ENCODE data around the gene FOXJ3. TPM values are rescaled to one million over a fixed set of nuclear protein-coding genes. Genes with fewer than 3 reads are reported as not detected.

Gene FOXJ3
- total RNA-seq, 1 experiment from 2014 or later: 42.2 TPM

DNA sequence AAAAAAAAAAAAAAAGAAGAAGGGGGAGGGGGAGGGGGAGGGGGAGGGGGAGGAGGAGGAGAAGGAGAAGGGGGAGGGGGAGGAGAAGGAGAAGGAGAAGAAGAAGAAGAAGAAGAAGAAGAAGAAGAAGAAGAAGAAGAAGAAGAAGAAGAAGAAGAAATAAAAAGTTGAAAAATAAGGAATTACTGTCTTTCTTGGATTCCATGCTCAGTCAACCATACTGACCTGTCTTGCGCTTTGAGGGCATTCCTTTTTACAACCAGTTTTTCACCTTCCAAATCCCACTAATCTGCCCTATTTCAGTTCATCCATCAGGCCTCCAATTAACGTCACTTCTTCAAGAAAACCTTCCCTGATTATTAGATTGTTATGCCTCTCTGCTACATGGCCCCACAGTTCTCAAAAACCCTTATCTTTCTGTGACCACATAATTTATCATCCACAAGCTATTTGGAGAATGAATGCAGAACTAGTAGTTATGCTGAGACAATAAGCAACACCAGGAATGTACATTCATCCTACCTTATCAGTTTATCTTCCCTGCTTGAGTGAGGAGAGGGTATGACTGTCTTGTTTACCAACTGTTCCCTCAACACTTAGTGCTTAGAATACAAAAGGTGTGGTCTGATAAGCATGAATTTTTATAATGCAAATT, 113.0 kb downstream of the FOXJ3 start:
- POLR2A ChIA-PET: interaction anchor here (1.1 kb wide), 1 partner anchor 40 kb away, joined by 4 read pairs; no protein-coding TSS in a partner anchor
- Mint-ChIP-seq H3K27me3 (ENCODE audit: insufficient read depth, unreplicated experiment) (no peaks in the 10 kb centered on the region), H3K36me3 (ENCODE audit: insufficient read depth, unreplicated experiment) (peaks cover 8% of the 10 kb centered on the region), H3K4me1 (ENCODE audit: insufficient read depth, unreplicated experiment) (peaks cover 28% of the 10 kb centered on the region), H3K9me3 (ENCODE audit: unreplicated experiment) (no peaks in the 10 kb centered on the region), H3K27ac (ENCODE audit: low read depth, unreplicated experiment) (no peak overlapping the region), H3K4me3 (ENCODE audit: unreplicated experiment) (no peak overlapping the region)
- no TSS peak for BruUV-seq (replicated peaks)
- no peak for DNase-seq (ENCODE audit: unreplicated experiment)
- intact Hi-C loops (cut with micrococcal nuclease): no loop called here
- TF ChIP-seq, protein P1, sequence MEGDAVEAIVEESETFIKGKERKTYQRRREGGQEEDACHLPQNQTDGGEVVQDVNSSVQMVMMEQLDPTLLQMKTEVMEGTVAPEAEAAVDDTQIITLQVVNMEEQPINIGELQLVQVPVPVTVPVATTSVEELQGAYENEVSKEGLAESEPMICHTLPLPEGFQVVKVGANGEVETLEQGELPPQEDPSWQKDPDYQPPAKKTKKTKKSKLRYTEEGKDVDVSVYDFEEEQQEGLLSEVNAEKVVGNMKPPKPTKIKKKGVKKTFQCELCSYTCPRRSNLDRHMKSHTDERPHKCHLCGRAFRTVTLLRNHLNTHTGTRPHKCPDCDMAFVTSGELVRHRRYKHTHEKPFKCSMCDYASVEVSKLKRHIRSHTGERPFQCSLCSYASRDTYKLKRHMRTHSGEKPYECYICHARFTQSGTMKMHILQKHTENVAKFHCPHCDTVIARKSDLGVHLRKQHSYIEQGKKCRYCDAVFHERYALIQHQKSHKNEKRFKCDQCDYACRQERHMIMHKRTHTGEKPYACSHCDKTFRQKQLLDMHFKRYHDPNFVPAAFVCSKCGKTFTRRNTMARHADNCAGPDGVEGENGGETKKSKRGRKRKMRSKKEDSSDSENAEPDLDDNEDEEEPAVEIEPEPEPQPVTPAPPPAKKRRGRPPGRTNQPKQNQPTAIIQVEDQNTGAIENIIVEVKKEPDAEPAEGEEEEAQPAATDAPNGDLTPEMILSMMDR (IDR thresholded peaks at IDR 0.05; ENCODE audit: unreplicated experiment): no peak
- CTCF ChIA-PET: interaction anchor here (0.6 to 0.7 kb wide), 2 partner anchors 46 to 88 kb away, joined by 3 read pairs; no protein-coding TSS in a partner anchor

DNA sequence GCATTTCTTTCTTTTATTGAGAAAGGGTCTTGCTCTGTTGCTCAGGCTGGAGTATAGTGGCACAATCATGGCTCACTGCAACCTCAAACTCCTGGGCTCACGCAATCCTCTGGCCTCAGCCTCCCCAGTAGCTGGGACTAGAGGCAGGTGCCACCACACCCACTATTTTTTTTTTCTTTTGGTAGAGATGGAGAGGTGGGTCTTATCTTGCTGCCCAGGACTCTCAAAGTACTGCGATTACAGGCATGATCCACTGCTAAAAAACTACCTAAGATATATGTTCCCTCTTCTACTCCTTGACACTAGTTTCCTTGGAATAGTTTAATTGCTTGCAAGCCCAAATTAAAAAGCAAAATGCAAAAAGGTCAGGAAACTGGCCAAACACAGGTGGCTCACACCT, 113.6 kb downstream of the FOXJ3 start:
- no peak overlapping the region for H3K27ac Mint-ChIP-seq (ENCODE audit: low read depth, unreplicated experiment)
- DNase-seq (ENCODE audit: unreplicated experiment): no peak
- intact Hi-C loops (cut with micrococcal nuclease): no loop called here
- TF ChIP-seq, protein P1 (IDR thresholded peaks at IDR 0.05; ENCODE audit: unreplicated experiment): no peak
- POLR2A ChIA-PET: no interaction called here
- H3K4me1 Mint-ChIP-seq (ENCODE audit: insufficient read depth, unreplicated experiment): peaks cover 28% of the 10 kb centered on the region
- no peaks in the 10 kb centered on the region for H3K9me3 Mint-ChIP-seq (ENCODE audit: unreplicated experiment)
- H3K4me3 Mint-ChIP-seq (ENCODE audit: unreplicated experiment): no peak overlapping the region
- peaks cover 8% of the 10 kb centered on the region for H3K36me3 Mint-ChIP-seq (ENCODE audit: insufficient read depth, unreplicated experiment)
- CTCF ChIA-PET: no interaction called here
- no TSS peak for BruUV-seq (replicated peaks)
- H3K27me3 Mint-ChIP-seq (ENCODE audit: insufficient read depth, unreplicated experiment): no peaks in the 10 kb centered on the region

- ChIA-PET CTCF (interaction anchor here (1.5 kb wide), 1 partner anchor 46 kb away, joined by 8 read pairs; no protein-coding TSS in a partner anchor), POLR2A (no interaction called here)
- Mint-ChIP-seq H3K4me3 (ENCODE audit: unreplicated experiment) (no peak overlapping the region), H3K27me3 (ENCODE audit: insufficient read depth, unreplicated experiment) (no peaks in the 10 kb centered on the region), H3K27ac (ENCODE audit: low read depth, unreplicated experiment) (no peak overlapping the region), H3K36me3 (ENCODE audit: insufficient read depth, unreplicated experiment) (peaks cover 10% of the 10 kb centered on the region), H3K4me1 (ENCODE audit: insufficient read depth, unreplicated experiment) (peaks cover 31% of the 10 kb centered on the region), H3K9me3 (ENCODE audit: unreplicated experiment) (no peaks in the 10 kb centered on the region)
- TF ChIP-seq, protein P1 (IDR thresholded peaks at IDR 0.05; ENCODE audit: unreplicated experiment): no peak
- no TSS peak for BruUV-seq (replicated peaks)
- no peak for DNase-seq (ENCODE audit: unreplicated experiment)
- intact Hi-C loops (cut with micrococcal nuclease): no loop called here
Measured at GRCh38 chr1:42219627-42220026, 115.4 kb downstream of the FOXJ3 start.

DNA sequence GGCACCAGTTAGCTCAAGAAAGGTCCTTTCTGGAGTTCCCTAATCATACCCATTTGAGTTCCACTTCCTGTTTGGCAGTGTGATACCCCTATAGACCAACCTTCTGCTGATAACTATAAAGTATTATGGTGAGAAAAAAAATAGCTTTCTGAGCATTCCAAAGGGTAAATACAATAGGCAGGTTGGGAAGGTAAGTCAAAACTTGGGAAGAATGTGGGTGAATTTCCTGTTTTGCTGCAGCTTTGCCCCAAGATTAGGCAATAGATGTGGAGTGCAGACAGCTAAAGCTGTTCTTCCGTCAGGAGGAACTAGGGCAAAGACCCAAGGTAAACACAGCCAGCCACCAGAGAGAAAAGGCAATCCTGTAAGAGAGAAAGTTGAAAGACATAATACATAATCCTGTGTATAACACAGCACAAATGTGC, 120.6 kb downstream of the FOXJ3 start:
- intact Hi-C loops (cut with micrococcal nuclease): loop anchor here (5.0 kb wide), 1 partner anchor 68 kb away; no protein-coding TSS in a partner anchor
- no TSS peak for BruUV-seq (replicated peaks)
- H3K4me3 Mint-ChIP-seq (ENCODE audit: unreplicated experiment): peak overlapping the region; percentile 28
- H3K27ac Mint-ChIP-seq (ENCODE audit: low read depth, unreplicated experiment): peak overlapping the region; percentile 20
- peaks cover 6% of the 10 kb centered on the region for H3K36me3 Mint-ChIP-seq (ENCODE audit: insufficient read depth, unreplicated experiment)
- TF ChIP-seq, protein P1 (IDR thresholded peaks at IDR 0.05; ENCODE audit: unreplicated experiment): no peak
- ChIA-PET CTCF (interaction anchor here (0.5 to 2.4 kb wide), 7 partner anchors 12 to 119 kb away, joined by 3 to 7 read pairs (median 4); no protein-coding TSS in a partner anchor), POLR2A (interaction anchor here (0.7 to 2.3 kb wide), 17 partner anchors 8 to 553 kb away, joined by 3 to 13 read pairs (median 4); partner anchors contain the start of genes C1orf50, FOXJ3 and P3H1)
- DNase-seq (ENCODE audit: unreplicated experiment): peak; percentile 90
- H3K4me1 Mint-ChIP-seq (ENCODE audit: insufficient read depth, unreplicated experiment): peaks cover 33% of the 10 kb centered on the region
- H3K9me3 Mint-ChIP-seq (ENCODE audit: unreplicated experiment): no peaks in the 10 kb centered on the region
- H3K27me3 Mint-ChIP-seq (ENCODE audit: insufficient read depth, unreplicated experiment): no peaks in the 10 kb centered on the region
